Lower leg skin (tissue), 3 donors: ENCODE results near the gene SH2D4B.

Experiments used
- POLR2A ChIP-seq, 2 donors: fragments of 450-650 bp; IDR thresholded peaks; one replicate each; pipeline ENCODE4 v1.6.1; 2016 to 2017; ENCODE audit warnings: antibody characterized with exemption in 2 of 2, mild to moderate bottlenecking in 1 of 2, moderate library complexity in 1 of 2
- TF ChIP-seq, protein P1 (sequence below), 3 donors: fragments of 450-650 bp; IDR thresholded peaks; one replicate each; pipeline ENCODE4 v1.5.1; 2016; ENCODE audit warnings: antibody characterized with exemption in 3 of 3, mild to moderate bottlenecking in 3 of 3, moderate library complexity in 2 of 3

DNA sequence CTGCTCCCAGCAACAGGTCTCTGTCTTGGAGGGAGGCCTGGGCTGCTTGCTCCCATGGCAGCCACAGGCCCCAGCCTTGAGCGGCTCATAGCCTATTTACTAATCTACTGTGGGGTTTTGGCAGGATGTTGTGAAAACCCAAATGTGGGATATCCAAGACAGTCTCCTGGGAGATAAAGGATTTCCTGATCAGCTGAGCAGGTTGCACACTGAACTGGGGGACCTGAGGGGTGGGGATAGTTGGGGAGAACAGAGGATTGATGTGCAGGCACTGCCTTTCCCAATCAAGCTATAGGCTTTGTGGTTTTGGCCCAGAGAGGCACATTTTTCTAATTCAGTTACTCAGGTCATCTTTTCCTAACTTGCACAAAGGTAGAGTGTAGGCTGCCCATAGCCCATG is 92.6 kb downstream of the SH2D4B start:
- TF ChIP-seq, protein P1, sequence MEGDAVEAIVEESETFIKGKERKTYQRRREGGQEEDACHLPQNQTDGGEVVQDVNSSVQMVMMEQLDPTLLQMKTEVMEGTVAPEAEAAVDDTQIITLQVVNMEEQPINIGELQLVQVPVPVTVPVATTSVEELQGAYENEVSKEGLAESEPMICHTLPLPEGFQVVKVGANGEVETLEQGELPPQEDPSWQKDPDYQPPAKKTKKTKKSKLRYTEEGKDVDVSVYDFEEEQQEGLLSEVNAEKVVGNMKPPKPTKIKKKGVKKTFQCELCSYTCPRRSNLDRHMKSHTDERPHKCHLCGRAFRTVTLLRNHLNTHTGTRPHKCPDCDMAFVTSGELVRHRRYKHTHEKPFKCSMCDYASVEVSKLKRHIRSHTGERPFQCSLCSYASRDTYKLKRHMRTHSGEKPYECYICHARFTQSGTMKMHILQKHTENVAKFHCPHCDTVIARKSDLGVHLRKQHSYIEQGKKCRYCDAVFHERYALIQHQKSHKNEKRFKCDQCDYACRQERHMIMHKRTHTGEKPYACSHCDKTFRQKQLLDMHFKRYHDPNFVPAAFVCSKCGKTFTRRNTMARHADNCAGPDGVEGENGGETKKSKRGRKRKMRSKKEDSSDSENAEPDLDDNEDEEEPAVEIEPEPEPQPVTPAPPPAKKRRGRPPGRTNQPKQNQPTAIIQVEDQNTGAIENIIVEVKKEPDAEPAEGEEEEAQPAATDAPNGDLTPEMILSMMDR (IDR thresholded peaks at IDR 0.05): no peak
- TF ChIP-seq POLR2A (IDR thresholded peaks at IDR 0.05): no peak
